Measurements from ENCODE around the gene AKAP13.
A peak's percentile ranks its signal among the peaks of the same experiment; 100 is the strongest.

Gene AKAP13

DNA sequence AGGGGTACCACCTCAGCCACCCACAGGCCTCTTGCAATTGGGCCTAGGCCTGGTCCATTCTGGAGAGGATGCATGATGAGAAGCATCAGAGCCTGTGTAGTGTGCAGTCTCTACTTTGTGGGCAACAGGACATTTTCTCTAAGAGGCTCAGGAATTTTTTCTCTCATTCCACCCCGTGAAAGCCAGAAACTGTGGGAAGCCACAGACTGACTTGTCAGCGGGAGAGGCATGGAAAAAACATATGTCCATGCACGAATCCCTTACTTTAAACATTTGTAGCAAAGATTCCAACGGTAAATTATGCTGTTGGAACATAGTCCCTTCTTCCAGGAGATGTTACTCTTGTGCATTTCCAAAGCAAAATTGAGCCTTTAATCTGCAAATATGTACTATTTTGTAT, 217.8 kb downstream of the AKAP13 start:
- ATAC-seq, result no peak
- no peak for DNase-seq

- ATAC-seq (no peak), DNase-seq (no peak)
Measured at GRCh38 chr15:85598718-85599398, 218.5 kb downstream of the AKAP13 start.

- no peak for ATAC-seq
- DNase-seq, result no peak
Measured at GRCh38 chr15:85600001-85600400, 219.6 kb downstream of the AKAP13 start.

- DNase-seq (no peak), ATAC-seq (no peak)
Measured at GRCh38 chr15:85603160-85603559, 222.8 kb downstream of the AKAP13 start.

DNA sequence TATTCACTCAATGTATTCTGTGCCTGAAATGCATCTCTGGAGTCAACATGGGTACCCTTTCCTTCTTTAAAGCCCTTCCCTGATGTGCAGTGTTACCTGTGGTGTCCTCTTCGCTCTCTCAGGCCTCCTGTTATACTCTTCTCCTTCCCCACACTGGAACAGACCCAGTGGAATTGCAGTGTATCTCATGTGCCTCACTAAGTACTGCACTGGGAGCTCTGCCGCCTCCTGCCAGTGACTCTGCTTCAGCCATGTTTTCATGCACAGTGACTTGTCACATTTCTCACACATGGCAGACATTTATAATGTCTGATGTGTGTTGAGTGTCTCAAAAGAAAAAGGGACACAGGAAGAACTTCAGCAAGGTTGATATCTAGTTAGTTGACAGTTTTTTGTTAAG, 223.3 kb downstream of the AKAP13 start:
- ATAC-seq, result no peak
- DNase-seq, result no peak

- no peak for ATAC-seq
- DNase-seq, result no peak
Measured at GRCh38 chr15:85604194-85604593, 223.8 kb downstream of the AKAP13 start.

GRCh38 chr15:85606738-85607137, 226.3 kb downstream of the AKAP13 start:
- no peak for ATAC-seq

DNA sequence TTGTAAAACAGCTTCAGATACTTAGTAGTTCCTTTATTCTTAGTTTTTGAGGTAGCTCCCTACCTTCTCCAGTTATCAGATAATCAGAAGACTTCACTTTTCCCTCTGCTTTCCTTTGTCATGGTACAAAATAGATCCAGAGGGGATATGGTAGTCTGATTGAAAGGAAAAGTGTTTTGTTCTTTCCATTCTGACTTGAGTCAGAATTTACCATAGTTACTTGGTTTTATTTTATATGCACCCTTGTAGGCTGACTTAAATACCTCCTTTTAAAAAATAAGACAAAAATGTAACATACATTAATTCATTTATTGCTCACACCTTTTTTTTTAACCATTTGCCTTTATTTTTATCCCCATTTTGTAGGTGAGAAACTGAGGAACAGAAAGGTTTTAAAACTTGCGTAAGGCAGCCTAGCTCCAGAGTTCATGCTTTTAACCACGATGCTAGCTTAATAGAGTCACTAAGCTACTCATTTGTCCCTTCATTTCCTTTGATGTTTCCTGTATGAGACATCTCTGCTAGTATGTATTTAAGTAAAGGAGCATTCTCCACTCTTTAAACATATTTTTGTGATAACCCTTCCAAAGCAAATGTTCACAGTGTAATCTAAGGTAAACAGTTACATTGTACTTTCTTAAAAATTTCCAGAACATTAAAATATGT, 226.9 kb downstream of the AKAP13 start:
- DNase-seq (no peak), ATAC-seq (peak; percentile 75)

More at GRCh38 chr15:85606738-85607137, 226.3 kb downstream of the AKAP13 start:
- no peak for DNase-seq

DNA sequence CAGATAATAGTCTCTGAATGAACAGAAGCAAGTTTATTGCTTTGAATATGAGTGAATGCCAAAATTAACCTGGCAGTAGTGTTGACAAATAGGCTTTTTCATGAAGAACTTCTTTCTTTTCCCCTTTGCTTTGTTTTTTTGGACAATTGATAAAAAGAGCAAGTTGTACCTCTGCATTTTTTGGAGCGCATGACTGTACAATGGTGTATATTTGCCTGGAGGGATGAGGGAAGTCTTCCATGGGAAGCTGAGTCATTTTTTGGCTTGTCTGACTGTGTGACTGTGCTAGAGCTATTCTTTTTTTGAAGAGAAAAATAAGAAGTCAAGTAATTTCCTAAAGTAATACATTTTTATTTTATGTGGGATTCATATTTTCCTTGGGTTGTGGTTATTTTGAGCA, 227.4 kb downstream of the AKAP13 start:
- DNase-seq (no peak), ATAC-seq (no peak)

- ATAC-seq (no peak), DNase-seq (no peak)
Measured at GRCh38 chr15:85609492-85609891, 229.1 kb downstream of the AKAP13 start.

DNA sequence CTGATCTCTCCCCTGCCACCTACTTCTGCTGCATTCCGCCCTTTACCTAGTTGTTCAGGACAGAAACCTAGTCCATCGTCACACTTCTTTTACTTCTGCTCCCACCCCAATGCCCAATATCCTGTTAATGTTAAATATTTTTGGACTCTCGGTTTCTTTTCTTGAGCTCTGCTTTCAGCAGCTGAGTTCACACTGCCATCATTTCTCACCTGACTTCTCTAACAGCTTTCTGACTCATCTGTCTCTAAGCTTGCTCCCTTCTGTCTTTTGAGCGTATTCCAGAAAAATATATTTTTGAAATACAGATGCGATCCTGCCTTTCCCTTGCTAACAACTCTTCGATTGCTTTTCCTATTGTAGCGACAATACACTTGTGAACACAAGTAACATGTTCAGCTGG, 231.0 kb downstream of the AKAP13 start:
- no peak for DNase-seq
- ATAC-seq, result no peak

DNA sequence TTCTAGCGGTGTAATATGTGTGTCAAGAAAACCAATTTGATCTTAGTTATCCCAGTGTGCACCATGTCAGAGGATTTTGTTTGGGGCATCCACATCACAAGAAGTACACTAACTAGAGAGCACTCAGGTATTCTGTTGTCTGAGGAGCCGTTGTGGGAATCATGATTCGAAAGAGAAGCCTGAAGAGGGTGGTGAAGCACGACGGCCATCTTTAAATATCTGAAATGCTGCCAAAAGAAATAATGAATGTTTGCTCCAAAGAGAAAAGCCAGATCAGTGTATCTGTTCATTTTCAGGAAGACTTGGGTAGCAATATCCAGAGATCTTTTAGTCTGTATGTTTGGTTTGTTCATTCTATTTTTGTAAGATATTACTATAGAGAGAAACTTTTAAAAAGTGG, 233.7 kb downstream of the AKAP13 start:
- ATAC-seq (no peak), DNase-seq (no peak)

- ATAC-seq, result peak; percentile 25
- no peak for DNase-seq
Measured at GRCh38 chr15:85615930-85616329, 235.5 kb downstream of the AKAP13 start.

DNA sequence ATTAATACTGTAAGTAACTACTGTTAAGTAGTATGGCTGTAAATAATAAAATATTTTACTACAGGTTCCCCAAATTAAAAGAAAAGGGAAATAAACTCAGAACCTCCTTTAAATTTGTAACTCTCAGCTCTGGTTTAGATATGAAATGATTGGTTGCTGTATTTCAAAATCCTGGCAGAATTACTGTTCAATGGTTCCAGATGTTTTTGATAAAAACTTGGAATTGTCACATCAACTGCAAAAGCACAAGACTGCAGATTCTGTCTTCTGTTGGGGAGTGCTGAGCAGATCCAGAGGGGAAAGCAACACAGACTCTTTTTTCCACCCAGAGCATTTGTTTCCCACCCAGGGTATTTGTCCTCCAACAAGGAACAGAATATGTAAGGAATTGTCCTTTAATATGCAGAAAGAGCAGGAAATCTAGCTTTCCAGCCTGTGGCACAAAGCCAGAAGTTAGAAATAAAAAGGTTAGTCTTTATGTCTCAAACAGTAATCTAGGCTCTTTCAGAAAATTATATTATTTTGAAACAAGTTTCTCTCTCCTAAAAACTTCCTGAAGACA, 236.2 kb downstream of the AKAP13 start:
- ATAC-seq (no peak), DNase-seq (no peak)

- DNase-seq, result no peak
- ATAC-seq, result no peak
Measured at GRCh38 chr15:85618228-85618505, 237.8 kb downstream of the AKAP13 start.

- DNase-seq, result peak; percentile 71
Measured at GRCh38 chr15:85618956-85619491, 238.6 kb downstream of the AKAP13 start.

DNA sequence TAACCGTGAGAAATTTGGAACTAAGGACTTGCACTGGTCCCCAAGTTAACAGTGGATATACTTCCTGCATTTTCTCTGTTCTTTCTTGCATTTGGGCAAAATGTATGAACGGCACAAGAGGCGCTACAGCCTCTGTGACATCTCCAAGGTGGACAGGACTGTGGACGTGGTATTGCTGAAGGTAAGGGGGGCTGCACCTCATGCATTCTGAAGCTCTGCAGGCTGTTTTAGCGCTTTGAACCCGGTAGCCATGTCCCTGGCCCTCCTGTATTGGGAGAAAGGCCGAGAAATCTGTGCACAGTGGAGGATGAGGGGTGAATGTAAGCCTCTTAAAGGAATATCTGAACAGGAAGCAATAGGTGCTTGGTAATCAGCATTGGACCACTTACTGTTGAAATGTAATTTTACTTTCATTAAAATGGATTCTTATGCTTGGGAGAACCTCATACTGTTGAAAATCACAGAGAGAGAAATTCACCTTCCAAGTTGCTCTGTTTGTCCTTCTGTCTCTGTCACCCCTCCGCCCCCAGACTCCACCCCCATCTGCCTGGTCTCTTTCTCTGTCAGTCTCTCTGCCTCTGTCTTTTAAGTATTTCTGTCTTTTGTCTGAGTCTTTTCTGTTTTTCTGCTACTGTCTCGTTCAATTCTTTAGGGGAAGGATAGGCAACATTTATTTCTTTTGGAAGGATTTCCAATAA, 239.7 kb downstream of the AKAP13 start:
- no peak for ATAC-seq
- peak; percentile 33 for DNase-seq

More at GRCh38 chr15:85618956-85619491, 238.6 kb downstream of the AKAP13 start:
- peak; percentile 96 for ATAC-seq

GRCh38 chr15:85620690-85621049, 240.3 kb downstream of the AKAP13 start:
- ATAC-seq (no peak), DNase-seq (no peak)

DNA sequence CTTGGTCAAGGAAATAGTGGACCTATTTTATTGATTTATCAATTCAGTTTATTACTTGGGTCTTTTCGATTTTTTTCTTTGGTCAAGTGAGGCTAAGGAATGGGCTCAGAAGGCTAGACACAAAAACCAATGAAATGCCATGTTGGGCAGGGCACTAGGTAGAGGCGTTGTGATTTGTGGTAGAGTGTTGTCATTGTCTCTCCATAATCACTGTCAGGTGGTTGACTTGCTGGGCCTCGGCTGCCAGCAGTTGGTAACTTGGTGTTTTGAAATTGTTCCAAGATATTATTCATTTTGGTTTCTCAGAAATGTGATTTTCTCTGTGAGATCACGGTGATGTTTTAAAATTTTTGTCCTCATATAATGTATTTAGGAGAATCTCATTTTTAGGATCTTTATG, 240.7 kb downstream of the AKAP13 start:
- ATAC-seq (no peak), DNase-seq (no peak)

DNA sequence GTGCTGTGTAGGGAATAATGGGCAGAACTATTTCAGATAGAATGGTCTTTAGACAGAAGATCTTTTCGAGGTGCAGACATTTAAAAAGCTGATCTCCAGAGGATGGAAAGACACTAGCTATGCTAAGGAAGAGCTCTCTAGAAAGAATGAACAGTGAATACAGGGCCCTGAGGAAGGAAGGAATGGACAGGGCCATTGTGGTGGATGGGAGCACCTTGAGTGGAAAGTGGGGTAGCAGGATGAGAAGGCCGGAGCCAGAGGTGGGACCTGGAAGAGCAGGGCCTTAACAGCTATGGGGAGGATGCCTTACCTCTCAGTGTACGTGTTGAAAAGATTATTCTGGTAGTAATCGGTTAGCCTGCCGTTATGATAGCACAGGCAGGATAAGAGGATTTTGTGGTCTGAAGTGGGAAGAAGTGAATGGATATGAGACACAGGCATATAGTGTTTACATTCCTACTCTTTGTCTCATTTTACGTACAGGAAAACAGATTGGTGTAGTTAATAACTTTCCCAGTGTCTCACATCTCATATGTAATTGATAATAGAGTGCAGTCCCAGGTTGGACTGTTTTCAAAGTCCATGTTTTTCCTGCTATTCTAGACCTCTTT, 241.9 kb downstream of the AKAP13 start:
- no peak for DNase-seq
- no peak for ATAC-seq

- no peak for ATAC-seq
Measured at GRCh38 chr15:85623315-85624049, 243.1 kb downstream of the AKAP13 start.

DNA sequence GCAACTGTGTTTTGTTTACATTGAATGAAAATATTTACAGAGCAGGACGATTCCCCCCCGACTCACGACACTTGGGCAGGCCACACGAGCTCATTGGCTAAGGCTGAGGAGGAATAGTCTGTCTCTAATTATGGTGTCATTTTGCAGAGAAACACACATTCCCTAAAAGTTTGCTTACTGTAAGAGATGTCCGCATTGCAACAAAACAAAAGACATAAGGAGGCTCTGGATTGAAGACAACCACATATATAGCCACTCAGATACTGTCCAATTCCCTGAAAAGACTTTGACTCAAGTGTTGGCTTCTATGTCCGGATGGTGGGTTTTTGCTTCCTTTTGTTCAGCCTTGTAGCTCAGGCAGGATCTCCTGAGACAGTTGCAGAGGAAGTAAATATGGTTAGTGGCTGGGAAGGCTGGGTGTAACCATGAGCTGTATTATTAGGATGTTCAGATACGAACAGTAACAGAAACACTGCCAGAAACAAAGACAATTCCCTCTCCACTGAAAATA, 243.9 kb downstream of the AKAP13 start:
- no peak for ATAC-seq
- no peak for DNase-seq

More at GRCh38 chr15:85623315-85624049, 243.1 kb downstream of the AKAP13 start:
- DNase-seq, result no peak
